Measurements from ENCODE around the gene CACNA1H.

GRCh38 chr16:1145383-1146100 is 7.4 kb upstream of the CACNA1H start:
- TF ChIP-seq CTCF (IDR thresholded peaks at IDR 0.05) (no peak), POLR2A (IDR thresholded peaks at IDR 0.05) (no peak), POLR2AphosphoS5 (IDR thresholded peaks at IDR 0.05) (no peak)
